ENCODE measurements around the gene CREG2.

CREG2 gene

DNA sequence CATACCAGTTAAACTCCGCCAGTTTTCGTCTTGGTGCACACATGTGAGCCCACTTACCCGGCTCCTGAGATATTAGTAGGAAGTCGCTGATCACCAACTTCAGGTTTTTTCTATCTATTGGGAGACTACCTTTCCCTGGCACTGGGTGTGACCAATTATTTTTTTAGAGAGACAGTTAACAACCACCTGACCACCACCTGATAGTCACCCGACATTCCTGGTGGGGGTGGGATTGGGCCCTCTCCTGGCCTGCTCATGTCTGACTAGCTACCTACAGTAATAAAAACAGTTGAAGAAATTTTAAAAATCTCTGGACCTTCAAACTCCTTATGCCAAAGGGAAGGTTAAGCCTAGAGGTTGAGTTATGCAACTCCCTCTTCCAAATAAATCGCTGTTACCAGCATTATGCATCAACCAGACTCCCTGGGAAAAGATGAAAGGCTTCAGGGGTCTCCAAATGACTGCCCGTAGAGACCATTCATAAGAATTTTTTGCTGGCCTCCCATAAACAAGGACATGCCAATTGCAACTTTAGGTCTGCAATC lies 27.8 kb downstream of the CREG2 start:
- TF ChIP-seq, protein P1, sequence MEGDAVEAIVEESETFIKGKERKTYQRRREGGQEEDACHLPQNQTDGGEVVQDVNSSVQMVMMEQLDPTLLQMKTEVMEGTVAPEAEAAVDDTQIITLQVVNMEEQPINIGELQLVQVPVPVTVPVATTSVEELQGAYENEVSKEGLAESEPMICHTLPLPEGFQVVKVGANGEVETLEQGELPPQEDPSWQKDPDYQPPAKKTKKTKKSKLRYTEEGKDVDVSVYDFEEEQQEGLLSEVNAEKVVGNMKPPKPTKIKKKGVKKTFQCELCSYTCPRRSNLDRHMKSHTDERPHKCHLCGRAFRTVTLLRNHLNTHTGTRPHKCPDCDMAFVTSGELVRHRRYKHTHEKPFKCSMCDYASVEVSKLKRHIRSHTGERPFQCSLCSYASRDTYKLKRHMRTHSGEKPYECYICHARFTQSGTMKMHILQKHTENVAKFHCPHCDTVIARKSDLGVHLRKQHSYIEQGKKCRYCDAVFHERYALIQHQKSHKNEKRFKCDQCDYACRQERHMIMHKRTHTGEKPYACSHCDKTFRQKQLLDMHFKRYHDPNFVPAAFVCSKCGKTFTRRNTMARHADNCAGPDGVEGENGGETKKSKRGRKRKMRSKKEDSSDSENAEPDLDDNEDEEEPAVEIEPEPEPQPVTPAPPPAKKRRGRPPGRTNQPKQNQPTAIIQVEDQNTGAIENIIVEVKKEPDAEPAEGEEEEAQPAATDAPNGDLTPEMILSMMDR (IDR thresholded peaks at IDR 0.05) = no peak

DNA sequence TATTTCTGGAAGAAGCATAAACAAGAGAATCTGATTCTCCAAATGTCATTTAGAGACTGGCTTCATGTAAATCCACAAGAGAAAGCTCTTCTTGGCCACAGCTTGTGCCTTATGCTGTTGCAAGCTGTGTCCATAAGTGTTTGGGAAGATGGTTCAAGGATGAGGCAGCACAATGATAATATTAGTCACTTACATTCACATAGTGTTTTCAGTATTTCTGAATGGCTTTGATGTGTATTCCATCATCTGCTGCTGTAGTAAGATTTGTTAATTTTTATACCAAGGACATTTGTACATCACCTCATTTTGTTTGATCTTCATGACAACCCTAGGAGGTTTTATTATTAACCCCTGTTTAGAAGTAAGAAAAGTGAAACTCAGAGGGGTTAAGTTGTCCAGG lies 29.9 kb downstream of the CREG2 start:
- TF ChIP-seq, protein P1 (IDR thresholded peaks at IDR 0.05) = no peak

DNA sequence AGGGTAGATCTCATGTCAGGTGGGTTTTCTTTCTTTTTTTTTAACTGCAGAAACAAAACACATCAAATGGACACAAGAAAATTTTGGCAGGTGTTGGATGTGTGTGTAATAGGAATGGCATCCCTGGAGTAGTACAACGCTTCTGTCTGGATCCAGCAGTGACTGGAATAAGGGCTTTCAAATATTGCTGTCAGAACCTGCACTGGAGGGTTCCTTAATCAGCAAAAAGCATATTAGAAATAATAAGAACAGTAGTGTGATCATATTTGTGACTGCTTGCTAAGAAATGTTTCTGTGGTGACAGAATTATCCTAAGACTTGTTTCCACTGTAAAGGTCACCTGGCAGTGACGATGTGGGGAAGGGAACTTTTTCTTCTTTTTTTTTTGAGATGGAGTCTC lies 30.8 kb downstream of the CREG2 start:
- TF ChIP-seq, protein P1 (IDR thresholded peaks at IDR 0.05) = no peak

DNA sequence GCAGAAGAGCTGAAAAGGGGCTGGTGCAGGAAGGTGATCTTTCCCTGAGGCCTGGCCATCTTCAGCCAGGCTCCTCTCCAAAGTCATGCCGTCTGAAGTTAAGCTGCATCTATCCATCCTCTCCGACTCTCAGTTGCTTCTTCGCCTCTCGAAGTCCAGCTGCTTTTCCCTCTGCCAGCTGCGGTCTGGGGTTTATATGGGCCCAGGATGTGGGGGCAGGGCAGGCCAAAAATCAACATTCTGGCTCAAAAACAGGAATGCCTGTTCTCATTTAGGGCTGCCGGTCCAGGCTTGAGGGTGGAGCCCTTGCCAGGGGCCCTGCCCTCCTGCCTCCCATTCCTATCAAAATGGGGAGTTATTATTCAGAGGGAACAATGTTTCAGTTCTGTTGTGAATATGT lies 31.2 kb downstream of the CREG2 start:
- TF ChIP-seq, protein P1 (IDR thresholded peaks at IDR 0.05) = no peak

DNA sequence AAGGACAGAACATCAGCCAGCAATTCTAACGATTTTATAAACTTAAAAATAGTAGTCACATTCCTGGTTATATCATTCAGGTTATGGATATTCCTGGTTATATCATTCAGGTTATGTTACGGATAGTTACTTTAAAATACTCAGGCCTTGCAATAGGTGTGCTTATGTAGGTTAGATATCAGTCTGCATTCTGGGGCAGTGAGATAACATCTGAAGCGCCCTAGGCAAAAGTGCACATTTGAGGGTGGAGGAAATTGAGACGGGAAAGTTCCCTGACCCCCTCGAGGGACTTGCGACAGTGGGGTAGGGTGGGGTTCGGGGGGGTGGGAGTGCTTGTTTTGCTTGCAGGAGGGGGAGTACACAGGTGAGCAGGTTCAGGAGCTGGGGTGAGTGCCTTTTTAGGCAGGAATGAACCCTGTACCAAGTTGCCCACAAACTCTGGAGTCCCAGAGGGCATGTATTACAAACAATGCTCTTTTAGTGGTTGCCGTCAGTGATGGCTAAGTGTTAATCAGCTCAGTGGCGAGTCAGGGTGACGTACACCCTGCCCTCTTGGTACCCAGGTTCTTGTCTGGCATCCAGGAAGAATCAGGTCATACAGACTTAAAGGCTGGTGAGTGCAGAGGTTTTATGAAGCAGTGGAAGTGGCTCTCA lies 31.8 kb downstream of the CREG2 start:
- TF ChIP-seq, protein P1 (IDR thresholded peaks at IDR 0.05) = no peak

- TF ChIP-seq, protein P1 (IDR thresholded peaks at IDR 0.05) = no peak
Observed at GRCh38 chr2:101354420-101355311, 32.6 kb downstream of the CREG2 start.

GRCh38 chr2:101351207-101351606 lies 36.1 kb downstream of the CREG2 start:
- TF ChIP-seq, protein P1 (IDR thresholded peaks at IDR 0.05) = no peak

Measured in LNCAP (cell line).